Mammary epithelial cell (primary cell): ENCODE data around the gene ICAM2.

Experiments used
- CTCF ChIP-seq, 2 donors: IDR thresholded peaks in 1 of 2; conservative IDR thresholded peaks in 1 of 2; 2 replicates each; pipeline ENCODE4 v1.5.1; 2011 to 2012; ENCODE audit warnings: inconsistent platforms in 2 of 2, low read length in 2 of 2, mild to moderate bottlenecking in 2 of 2, control low read depth in 1 of 2, low read depth in 1 of 2; ENCODE audit not compliant: insufficient read depth in 1 of 2; ENCODE audit errors: extremely low read depth in 1 of 2
- EZH2 ChIP-seq: IDR thresholded peaks from 2 replicates; pipeline ENCODE4 v1.6.1; 2012; ENCODE audit warnings: low read length, inconsistent platforms, borderline replicate concordance

- no peak for TF ChIP-seq CTCF (conservative IDR thresholded peaks at IDR 0.05 in 1 of 2, IDR thresholded peaks at IDR 0.05 in 1 of 2; ENCODE audit: extremely low read depth in 1 of 2, insufficient read depth in 1 of 2, low read depth in 1 of 2, low read length in 2 of 2)
- TF ChIP-seq EZH2, result no peak
Observed at GRCh38 chr17:64008346-64008745, 12.1 kb downstream of the ICAM2 start.
